Nephron progenitor cell (in vitro differentiated cells): ENCODE measurements around the gene ADAM12.

ENCODE experiments used
- DNase-seq: peaks from one replicate; pipeline ENCODE4 v3.0.0; 2021
- H3K27ac Mint-ChIP-seq: 2 replicates; pipeline ENCODE4 v1.8.0; 2021; ENCODE audit warnings: mild to moderate bottlenecking, moderate library complexity, mixed read lengths
- H3K27me3 Mint-ChIP-seq: 2 replicates; pipeline ENCODE4 v1.8.0; 2021; ENCODE audit warnings: mild to moderate bottlenecking, low read depth, mixed read lengths; ENCODE audit not compliant: poor library complexity
- H3K36me3 Mint-ChIP-seq: 2 replicates; pipeline ENCODE4 v1.8.0; 2021; ENCODE audit warnings: low read depth, mixed read lengths
- H3K4me1 Mint-ChIP-seq: 2 replicates; pipeline ENCODE4 v1.8.0; 2021; ENCODE audit warnings: mixed read lengths
- H3K4me3 Mint-ChIP-seq: 2 replicates; pipeline ENCODE4 v1.8.0; 2021; ENCODE audit warnings: mild to moderate bottlenecking, moderate library complexity, mixed read lengths
- H3K9me3 Mint-ChIP-seq: 2 replicates; pipeline ENCODE4 v1.8.0; 2021; ENCODE audit warnings: mild to moderate bottlenecking, moderate library complexity, mixed read lengths
- TF ChIP-seq, protein P1 (sequence below): fragments of 200-600 bp; sonication (generic); IDR thresholded peaks from 2 replicates; pipeline ENCODE4 v1.5.0; 2021; ENCODE audit warnings: antibody characterized with exemption

The ADAM12 gene

DNA sequence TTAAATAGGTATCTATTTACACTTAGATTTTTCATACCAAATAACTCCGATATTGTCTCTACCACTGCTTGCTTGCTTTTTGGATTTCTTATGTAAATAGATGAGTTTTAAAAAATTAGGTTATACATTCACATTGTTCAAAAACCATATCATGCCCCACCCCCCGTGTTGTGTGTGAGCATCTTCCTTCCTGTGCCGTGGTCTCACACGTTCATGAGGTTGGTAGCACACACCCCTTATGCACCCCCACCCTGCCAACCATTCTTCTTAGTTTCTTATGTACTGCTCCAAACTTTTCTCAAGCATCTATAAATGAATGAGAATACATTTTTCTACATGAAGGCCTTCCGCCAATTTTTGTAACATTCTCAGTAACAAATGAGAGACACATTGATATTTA lies 376.3 kb downstream of the ADAM12 start:
- Mint-ChIP-seq H3K4me3 (no peak overlapping the region), H3K36me3 (peaks cover 16% of the 10 kb centered on the region), H3K27me3 (no peaks in the 10 kb centered on the region), H3K27ac (no peak overlapping the region), H3K4me1 (peaks cover 52% of the 10 kb centered on the region), H3K9me3 (peaks cover 16% of the 10 kb centered on the region)
- DNase-seq: no peak
- TF ChIP-seq, protein P1, sequence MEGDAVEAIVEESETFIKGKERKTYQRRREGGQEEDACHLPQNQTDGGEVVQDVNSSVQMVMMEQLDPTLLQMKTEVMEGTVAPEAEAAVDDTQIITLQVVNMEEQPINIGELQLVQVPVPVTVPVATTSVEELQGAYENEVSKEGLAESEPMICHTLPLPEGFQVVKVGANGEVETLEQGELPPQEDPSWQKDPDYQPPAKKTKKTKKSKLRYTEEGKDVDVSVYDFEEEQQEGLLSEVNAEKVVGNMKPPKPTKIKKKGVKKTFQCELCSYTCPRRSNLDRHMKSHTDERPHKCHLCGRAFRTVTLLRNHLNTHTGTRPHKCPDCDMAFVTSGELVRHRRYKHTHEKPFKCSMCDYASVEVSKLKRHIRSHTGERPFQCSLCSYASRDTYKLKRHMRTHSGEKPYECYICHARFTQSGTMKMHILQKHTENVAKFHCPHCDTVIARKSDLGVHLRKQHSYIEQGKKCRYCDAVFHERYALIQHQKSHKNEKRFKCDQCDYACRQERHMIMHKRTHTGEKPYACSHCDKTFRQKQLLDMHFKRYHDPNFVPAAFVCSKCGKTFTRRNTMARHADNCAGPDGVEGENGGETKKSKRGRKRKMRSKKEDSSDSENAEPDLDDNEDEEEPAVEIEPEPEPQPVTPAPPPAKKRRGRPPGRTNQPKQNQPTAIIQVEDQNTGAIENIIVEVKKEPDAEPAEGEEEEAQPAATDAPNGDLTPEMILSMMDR: no peak

DNA sequence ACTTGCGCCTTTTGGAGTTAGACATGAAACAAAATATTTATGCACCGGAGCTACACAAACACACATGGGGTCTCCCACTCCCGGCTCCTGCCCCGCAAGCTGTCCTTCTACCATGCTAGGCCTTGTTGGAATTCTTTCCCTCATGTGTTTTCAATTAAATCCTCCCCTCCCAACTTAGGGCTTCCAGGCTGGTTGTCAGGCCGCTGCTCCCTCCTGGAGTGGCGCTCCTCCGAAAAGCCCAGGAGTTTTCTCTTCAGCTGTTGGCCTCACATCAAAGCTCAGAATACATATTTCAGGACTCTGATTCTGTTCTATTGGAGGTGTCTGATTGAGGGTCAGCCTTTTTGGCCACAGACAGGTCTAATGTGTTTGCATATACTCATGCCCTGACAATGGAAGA lies 378.6 kb downstream of the ADAM12 start:
- no peak for DNase-seq
- peaks cover 52% of the 10 kb centered on the region for H3K4me1 Mint-ChIP-seq
- peaks cover 16% of the 10 kb centered on the region for H3K9me3 Mint-ChIP-seq
- TF ChIP-seq, protein P1: no peak
- H3K4me3 Mint-ChIP-seq: no peak overlapping the region
- peak overlapping the region; percentile 99 for H3K27ac Mint-ChIP-seq
- peaks cover 16% of the 10 kb centered on the region for H3K36me3 Mint-ChIP-seq
- no peaks in the 10 kb centered on the region for H3K27me3 Mint-ChIP-seq

DNA sequence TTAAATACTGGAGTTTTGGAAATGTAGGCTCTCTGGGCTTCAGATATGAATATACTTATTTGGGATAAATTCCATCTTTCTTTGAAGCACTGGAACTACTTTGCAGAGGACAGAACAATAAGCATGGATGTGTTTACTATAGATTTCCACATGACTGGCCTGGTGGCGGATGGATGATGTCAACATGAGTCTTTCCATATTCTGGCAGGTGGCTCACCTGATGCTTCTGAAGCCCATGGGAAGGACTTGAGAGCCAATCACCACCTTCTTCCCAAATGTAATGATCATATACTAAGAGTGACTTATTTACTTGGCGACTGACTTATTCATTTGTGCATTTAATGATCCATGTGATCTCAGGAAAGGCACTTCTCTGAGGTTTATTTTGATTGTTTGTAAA lies 381.4 kb downstream of the ADAM12 start:
- TF ChIP-seq, protein P1: no peak

DNA sequence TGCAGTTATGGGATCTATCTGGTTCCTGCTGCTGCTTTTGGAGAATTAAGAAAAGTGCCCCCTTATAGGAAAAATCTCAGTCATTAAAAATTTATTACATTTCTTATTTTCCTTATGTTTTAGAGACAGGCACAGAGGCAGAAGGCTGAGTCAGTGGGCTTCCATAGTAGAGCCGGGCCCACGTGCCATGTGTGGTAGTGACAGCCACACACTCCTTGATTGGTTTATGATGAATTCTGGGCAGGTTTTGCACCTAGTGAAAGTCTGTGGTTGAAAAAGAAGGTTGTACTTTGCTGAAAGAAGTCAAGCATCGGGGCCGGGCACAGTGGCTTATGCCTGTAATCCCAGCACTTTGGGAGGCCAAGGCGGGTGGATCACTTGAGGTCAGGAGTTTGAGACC lies 382.0 kb downstream of the ADAM12 start:
- Mint-ChIP-seq H3K4me1 (peaks cover 27% of the 10 kb centered on the region), H3K27ac (no peak overlapping the region), H3K4me3 (no peak overlapping the region), H3K36me3 (peaks cover 8% of the 10 kb centered on the region), H3K9me3 (peaks cover 10% of the 10 kb centered on the region), H3K27me3 (no peaks in the 10 kb centered on the region)
- no peak for DNase-seq
- TF ChIP-seq, protein P1: no peak

More for the DNA sequence above, 381.4 kb downstream of the ADAM12 start:
- Mint-ChIP-seq H3K4me3 (no peak overlapping the region), H3K9me3 (peaks cover 12% of the 10 kb centered on the region), H3K4me1 (peaks cover 29% of the 10 kb centered on the region), H3K27ac (no peak overlapping the region), H3K36me3 (peaks cover 12% of the 10 kb centered on the region), H3K27me3 (no peaks in the 10 kb centered on the region)
- DNase-seq: no peak

DNA sequence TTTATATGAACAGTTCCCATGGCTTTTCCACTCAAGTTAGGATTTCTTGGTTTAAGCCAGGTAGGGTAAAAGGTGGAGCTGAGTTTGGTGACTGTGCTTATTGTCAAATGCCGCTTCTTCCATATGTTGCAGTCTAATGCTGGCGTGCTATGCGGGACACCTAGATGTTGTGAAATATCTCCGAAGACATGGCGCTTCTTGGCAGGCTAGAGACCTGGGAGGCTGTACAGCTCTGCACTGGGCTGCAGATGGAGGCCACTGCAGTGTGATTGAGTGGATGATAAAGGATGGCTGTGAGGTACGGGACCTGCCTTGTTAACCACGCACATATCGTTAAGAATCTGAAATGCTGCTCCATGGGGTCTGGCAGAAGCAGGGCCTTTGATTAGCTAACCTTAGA lies 383.5 kb downstream of the ADAM12 start:
- no peaks in the 10 kb centered on the region for H3K27me3 Mint-ChIP-seq
- DNase-seq: no peak
- H3K4me1 Mint-ChIP-seq: peaks cover 23% of the 10 kb centered on the region
- H3K27ac Mint-ChIP-seq: no peak overlapping the region
- H3K9me3 Mint-ChIP-seq: no peaks in the 10 kb centered on the region
- TF ChIP-seq, protein P1: no peak
- no peak overlapping the region for H3K4me3 Mint-ChIP-seq
- no peaks in the 10 kb centered on the region for H3K36me3 Mint-ChIP-seq

DNA sequence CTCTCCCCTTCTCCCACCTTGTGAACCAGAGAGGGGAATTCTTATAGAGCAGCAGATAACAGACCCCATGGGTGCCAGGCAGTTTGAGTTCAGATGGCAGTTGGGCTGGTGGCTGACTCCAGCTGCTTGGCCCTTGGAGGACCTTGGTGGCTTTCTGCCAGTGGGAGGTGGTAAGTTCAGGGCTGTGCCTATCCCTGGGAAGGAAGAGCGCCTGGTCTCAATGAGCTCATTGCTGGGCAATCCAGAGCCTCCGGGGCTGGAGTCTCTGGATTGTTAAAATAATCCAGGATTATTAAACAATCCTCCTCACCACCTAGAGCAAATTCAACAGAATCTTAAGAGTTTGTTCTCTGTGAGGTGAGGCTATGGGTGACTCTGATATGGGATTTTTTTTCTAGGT lies 386.7 kb downstream of the ADAM12 start:
- Mint-ChIP-seq H3K4me3 (no peak overlapping the region), H3K27ac (no peak overlapping the region), H3K36me3 (no peaks in the 10 kb centered on the region), H3K27me3 (no peaks in the 10 kb centered on the region), H3K9me3 (no peaks in the 10 kb centered on the region), H3K4me1 (no peaks in the 10 kb centered on the region)
- TF ChIP-seq, protein P1: no peak
- no peak for DNase-seq
